Bronchial epithelial cell (primary cell): ENCODE measurements around the gene NPM1. TPM values are rescaled to one million over a fixed set of nuclear protein-coding genes. Genes with fewer than 3 reads are reported as not detected.
A peak's percentile ranks its signal among the peaks of the same experiment; 100 is the strongest.
"Not testable (repeated sequence)": the region's sequence is repeated elsewhere in the genome, so short reads cannot be mapped to it uniquely, and the experiment has no call there.

Experiments used
- DNase-seq: peaks from one replicate; pipeline ENCODE4 v3.0.0-alpha.2; 2010; ENCODE audit warnings: low read depth
- FAIRE-seq: peaks from 2 replicates; lab custom pipeline; 2011; peaks lifted over from hg19 to GRCh38; lab: Jason Lieb, UNC
- H3K27me3 ChIP-seq: 2 replicates; pipeline ENCODE4 v1.5.1; 2011; ENCODE audit warnings: low read length; ENCODE audit not compliant: control insufficient read depth, insufficient read depth
- H3K36me3 ChIP-seq: 2 replicates; pipeline ENCODE4 v1.5.1; 2011; ENCODE audit warnings: low read length; ENCODE audit not compliant: control insufficient read depth, insufficient read depth
- H3K4me3 ChIP-seq: 2 replicates; pipeline ENCODE4 v1.5.1; 2011; ENCODE audit warnings: mild to moderate bottlenecking, low read depth, low read length, control low read depth
- CTCF ChIP-seq: IDR thresholded peaks from 2 replicates; pipeline ENCODE4 v1.5.1; 2011; ENCODE audit warnings: mild to moderate bottlenecking, moderate library complexity, low read length, control low read depth, inconsistent platforms; ENCODE audit not compliant: insufficient read depth, severe bottlenecking
- total RNA-seq: library from RNA; depleted of rRNA; stranded (reverse); fragments of >200 nt; gene quantifications from 2 replicates; pipeline ENCODE4 v1.2.1, GENCODE V29; 2014

Gene NPM1
- total RNA-seq, 1 donor from 2014 or later = 2,049 TPM

GRCh38 chr5:171366645-171367044, 21.0 kb upstream of the NPM1 start:
- DNase-seq = no peak
- H3K36me3 ChIP-seq = no peaks in the 10 kb centered on the region
- no peak for TF ChIP-seq CTCF
- FAIRE-seq = no peak
- H3K27me3 ChIP-seq = no peaks in the 10 kb centered on the region
- H3K4me3 ChIP-seq = no peak overlapping the region

- TF ChIP-seq CTCF = no peak
- no peaks in the 10 kb centered on the region for H3K36me3 ChIP-seq
- no peak for FAIRE-seq
- DNase-seq = no peak
- no peaks in the 10 kb centered on the region for H3K27me3 ChIP-seq
- H3K4me3 ChIP-seq = no peak overlapping the region
These were observed 20.0 kb upstream of the NPM1 start for GRCh38 chr5:171367424-171368370.

GRCh38 chr5:171369056-171369455, 18.6 kb upstream of the NPM1 start:
- Histone ChIP-seq H3K4me3 (no peak overlapping the region), H3K36me3 (no peaks in the 10 kb centered on the region), H3K27me3 (no peaks in the 10 kb centered on the region)
- FAIRE-seq (no peak), DNase-seq (no peak)
- no peak for TF ChIP-seq CTCF

GRCh38 chr5:171369898-171370297, 17.8 kb upstream of the NPM1 start:
- no peaks in the 10 kb centered on the region for H3K36me3 ChIP-seq
- FAIRE-seq (no peak), DNase-seq (no peak)
- no peak overlapping the region for H3K4me3 ChIP-seq
- H3K27me3 ChIP-seq = no peaks in the 10 kb centered on the region
- no peak for TF ChIP-seq CTCF

- not testable (repeated sequence) for FAIRE-seq, H3K36me3 ChIP-seq, DNase-seq, H3K27me3 ChIP-seq, H3K4me3 ChIP-seq
- peak; percentile 27 for TF ChIP-seq CTCF
These were observed 16.8 kb upstream of the NPM1 start for GRCh38 chr5:171370881-171371280.
